Right atrium auricular region (tissue), 2 donors: Measurements from ENCODE around the gene KIF2C. TPM values are rescaled to one million over a fixed set of nuclear protein-coding genes. Genes with fewer than 3 reads are reported as not detected.

Experiments used
- DNase-seq: peaks from one replicate; pipeline ENCODE4 v3.0.0-alpha.2; 2019; ENCODE audit warnings: low spot score
- H3K27ac ChIP-seq, 2 donors: fragments of 200-600 bp; sonication (generic); 1 replicate in 1 of 2; 2 replicates in 1 of 2; pipeline ENCODE4 v1.5.1; 2016 to 2019
- H3K27me3 ChIP-seq, 2 donors: fragments of 200-600 bp; sonication (generic); one replicate each; pipeline versions ENCODE4 v1.5.1 to v1.6.0; 2017 to 2019
- H3K36me3 ChIP-seq: fragments of 200-600 bp; sonication (generic); one replicate; pipeline ENCODE4 v1.5.1; 2016
- H3K4me1 ChIP-seq, 2 donors: fragments of 200-600 bp; sonication (generic); one replicate each; pipeline versions ENCODE4 v1.5.1 to v1.6.0; 2017 to 2019
- H3K4me3 ChIP-seq, 2 donors: fragments of 200-600 bp; sonication (generic); 1 replicate in 1 of 2; 2 replicates in 1 of 2; pipeline ENCODE4 v1.5.1; 2017 to 2019; ENCODE audit warnings: mild to moderate bottlenecking in 1 of 2, moderate library complexity in 1 of 2
- H3K9me3 ChIP-seq, 2 donors: fragments of 200-600 bp; sonication (generic); one replicate each; pipeline ENCODE4 v1.5.1; 2019
- CTCF ChIP-seq, 2 donors: fragments of 200-600 bp; sonication (generic); IDR thresholded peaks; one replicate each; pipeline ENCODE4 v1.5.1; 2019; ENCODE audit warnings: antibody characterized with exemption in 2 of 2
- total RNA-seq, 2 donors: library from RNA; depleted of rRNA; stranded (reverse); fragments of >200 nt; gene quantifications; one replicate each; pipeline ENCODE4 v1.1.0, GENCODE V29; 2016

KIF2C gene
- total RNA-seq, 2 donors from 2014 or later: 0.67 to 1.3 TPM

DNA sequence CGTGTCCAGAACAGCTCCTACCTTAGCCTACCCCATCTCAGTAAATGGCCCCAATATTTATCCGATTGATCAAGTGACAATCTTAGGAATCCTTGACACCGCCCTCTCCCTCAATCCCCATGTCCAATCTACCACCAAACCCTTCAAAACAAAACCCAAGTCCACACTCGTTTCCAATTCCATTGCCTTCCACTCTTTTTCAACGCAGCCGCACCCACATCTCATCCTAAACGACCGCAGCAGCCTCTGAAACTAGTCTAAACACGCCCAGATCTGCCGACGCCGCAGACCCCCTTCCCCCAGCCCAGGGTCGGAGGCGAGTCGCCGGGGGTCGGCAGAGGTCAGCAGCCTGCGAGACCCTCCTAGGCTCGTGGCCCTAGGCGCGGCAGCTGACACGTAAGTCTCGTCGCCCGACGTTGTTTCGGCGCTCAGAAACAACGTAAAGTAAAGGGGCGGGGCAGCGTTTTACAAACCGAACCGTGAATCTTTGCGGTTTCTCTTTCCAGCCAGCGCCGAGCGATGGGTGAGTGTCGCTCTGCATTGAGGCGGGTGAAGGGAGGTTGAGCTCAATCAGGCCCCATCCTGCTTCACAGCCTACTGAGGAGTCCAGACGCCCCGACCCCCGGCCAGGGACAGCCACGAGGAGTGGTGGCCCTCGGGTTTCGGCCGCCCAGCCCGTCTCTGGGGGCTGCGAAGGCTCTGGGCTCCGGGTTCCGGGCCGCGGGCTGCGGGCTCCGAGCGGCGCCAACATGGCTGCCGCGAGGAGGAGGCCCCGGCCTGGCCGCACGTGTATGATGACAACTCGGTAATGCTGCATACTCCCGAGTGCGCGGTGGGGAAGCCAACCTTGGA is 35.7 kb downstream of the KIF2C start, which contains the start of gene RPS8:
RPS8 (plus strand) TSS at position 463 of the 852 bp plus-strand sequence; CDS start at position 520, 57 bp downstream.
- DNase-seq: peak; percentile 96
- peaks cover 35% of the 10 kb centered on the region for H3K36me3 ChIP-seq
- TF ChIP-seq CTCF (IDR thresholded peaks at IDR 0.05): no peak
- H3K27ac ChIP-seq: peak within 1 kb of the TSS; percentile 94 to 98
- no peaks in the 10 kb centered on the region for H3K27me3 ChIP-seq
- no peaks in the 10 kb centered on the region for H3K9me3 ChIP-seq
- H3K4me1 ChIP-seq: peaks cover 0 to 33% of the 10 kb centered on the region in 2 donors
- H3K4me3 ChIP-seq: peak within 1 kb of the TSS; percentile 73 to 93

DNA sequence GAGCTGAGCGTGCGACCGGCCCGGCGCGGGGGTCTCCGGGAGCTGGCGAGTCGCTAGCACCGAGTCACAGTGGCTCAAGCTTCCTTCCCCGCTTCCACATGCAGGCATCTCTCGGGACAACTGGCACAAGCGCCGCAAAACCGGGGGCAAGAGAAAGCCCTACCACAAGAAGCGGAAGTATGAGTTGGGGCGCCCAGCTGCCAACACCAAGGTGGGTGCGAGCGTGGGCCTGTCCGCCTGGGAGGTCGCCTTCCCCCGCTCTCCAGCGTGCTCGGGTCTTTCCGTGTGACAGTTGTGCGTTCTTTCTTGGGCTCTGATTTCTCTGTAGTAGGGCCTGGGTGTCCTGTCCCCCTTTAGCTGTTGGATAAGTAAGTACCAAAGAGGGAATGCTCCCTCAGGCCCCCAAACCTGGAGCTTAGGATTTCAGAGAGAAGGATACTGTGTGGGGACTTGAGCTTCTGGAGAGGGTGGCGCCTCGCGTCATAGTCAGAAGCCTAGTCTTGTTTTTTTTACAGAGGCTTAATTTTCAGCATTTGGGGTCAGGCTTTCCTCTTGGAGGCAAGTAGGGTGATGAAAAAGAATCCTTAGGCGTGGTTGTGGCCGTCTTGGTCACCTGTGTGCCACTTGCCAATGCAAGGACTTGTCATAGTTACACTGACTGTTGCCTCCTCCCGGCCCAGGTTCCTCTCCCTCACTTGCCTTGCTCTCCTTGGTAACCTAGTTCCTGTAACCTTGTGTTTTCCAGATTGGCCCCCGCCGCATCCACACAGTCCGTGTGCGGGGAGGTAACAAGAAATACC is 36.5 kb downstream of the KIF2C start:
- Histone ChIP-seq H3K4me1 (peaks cover 0 to 33% of the 10 kb centered on the region in 2 donors), H3K36me3 (peaks cover 40% of the 10 kb centered on the region), H3K4me3 (peak overlapping the region; percentile 73 to 93), H3K27me3 (no peaks in the 10 kb centered on the region), H3K9me3 (no peaks in the 10 kb centered on the region), H3K27ac (peak overlapping the region; percentile 94 to 98)
- DNase-seq: no peak
- TF ChIP-seq CTCF (IDR thresholded peaks at IDR 0.05): no peak

GRCh38 chr1:44776730-44777068 is 37.1 kb downstream of the KIF2C start:
- no peak for DNase-seq
- peaks cover 0 to 33% of the 10 kb centered on the region in 2 donors for H3K4me1 ChIP-seq
- peaks cover 45% of the 10 kb centered on the region for H3K36me3 ChIP-seq
- TF ChIP-seq CTCF (IDR thresholded peaks at IDR 0.05): no peak
- peak overlapping the region; percentile 30 to 98 for H3K27ac ChIP-seq
- H3K9me3 ChIP-seq: no peaks in the 10 kb centered on the region
- H3K4me3 ChIP-seq: peak overlapping the region; percentile 73 to 93
- H3K27me3 ChIP-seq: no peaks in the 10 kb centered on the region

DNA sequence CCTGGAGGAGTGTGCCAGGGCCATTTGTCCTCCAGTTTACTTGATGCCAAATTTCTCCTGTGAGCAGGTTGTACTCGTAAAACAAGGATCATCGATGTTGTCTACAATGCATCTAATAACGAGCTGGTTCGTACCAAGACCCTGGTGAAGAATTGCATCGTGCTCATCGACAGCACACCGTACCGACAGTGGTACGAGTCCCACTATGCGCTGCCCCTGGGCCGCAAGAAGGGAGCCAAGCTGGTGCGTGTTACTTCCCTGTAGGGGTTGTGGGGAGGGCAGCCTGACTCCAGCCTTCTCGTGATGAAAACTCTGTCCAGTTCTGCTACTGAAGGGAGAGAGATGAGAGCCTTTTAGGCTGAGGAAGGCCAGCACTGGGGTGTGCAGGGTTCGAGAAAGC is 37.9 kb downstream of the KIF2C start:
- peaks cover 0 to 33% of the 10 kb centered on the region in 2 donors for H3K4me1 ChIP-seq
- DNase-seq: no peak
- no peak for TF ChIP-seq CTCF (IDR thresholded peaks at IDR 0.05)
- H3K27ac ChIP-seq: no peak overlapping the region
- no peak overlapping the region for H3K4me3 ChIP-seq
- H3K27me3 ChIP-seq: no peaks in the 10 kb centered on the region
- no peaks in the 10 kb centered on the region for H3K9me3 ChIP-seq
- peaks cover 45% of the 10 kb centered on the region for H3K36me3 ChIP-seq

DNA sequence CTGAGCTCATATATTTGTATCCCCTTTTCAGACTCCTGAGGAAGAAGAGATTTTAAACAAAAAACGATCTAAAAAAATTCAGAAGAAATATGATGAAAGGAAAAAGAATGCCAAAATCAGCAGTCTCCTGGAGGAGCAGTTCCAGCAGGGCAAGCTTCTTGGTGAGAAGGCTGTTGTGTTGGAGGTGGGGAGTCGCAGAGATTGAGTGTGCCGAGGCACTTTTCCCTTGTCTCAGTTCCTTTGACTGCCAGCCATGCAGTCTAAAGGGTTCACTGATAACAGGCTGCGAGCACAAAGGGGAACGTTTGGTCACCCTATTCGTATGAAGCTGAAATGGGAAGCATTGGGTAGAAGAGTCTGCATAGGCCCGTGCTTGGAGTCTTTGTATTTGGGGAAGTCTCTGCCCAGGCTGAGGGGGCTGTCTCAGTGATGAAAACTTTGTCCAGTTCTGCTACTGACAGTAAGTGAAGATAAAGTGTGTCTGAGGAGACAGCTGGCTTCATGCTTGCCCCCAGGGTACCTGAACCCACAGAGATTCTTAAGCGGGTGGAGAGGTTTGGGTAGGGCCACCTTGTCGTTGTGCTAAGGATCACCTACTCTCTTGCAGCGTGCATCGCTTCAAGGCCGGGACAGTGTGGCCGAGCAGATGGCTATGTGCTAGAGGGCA is 38.5 kb downstream of the KIF2C start:
- no peak overlapping the region for H3K27ac ChIP-seq
- DNase-seq: no peak
- peaks cover 45% of the 10 kb centered on the region for H3K36me3 ChIP-seq
- no peak overlapping the region for H3K4me3 ChIP-seq
- no peaks in the 10 kb centered on the region for H3K27me3 ChIP-seq
- peaks cover 0 to 33% of the 10 kb centered on the region in 2 donors for H3K4me1 ChIP-seq
- no peaks in the 10 kb centered on the region for H3K9me3 ChIP-seq
- TF ChIP-seq CTCF (IDR thresholded peaks at IDR 0.05): no peak
